WTC11 (cell line): ENCODE results near the gene AKT1. TPM values are rescaled to one million over a fixed set of nuclear protein-coding genes. Genes with fewer than 3 reads are reported as not detected.

Experiments used
- ATAC-seq: fragments of 200-7000 bp; cut with Tn5 transposase; 2 replicates; pipeline ENCODE4 v1.10.0; 2021; ENCODE audit warnings: mild to moderate bottlenecking, moderate library complexity
- CTCF ChIA-PET: fragments of 300-600 bp; sonication (Branson Sonifier 250); formaldehyde crosslinking; loops from one replicate; lab custom pipeline; 2021; ENCODE audit warnings: antibody characterized with exemption; lab: Charles Lee
- POLR2A ChIA-PET: fragments of 350-600 bp; sonication (Branson Sonifier 250); formaldehyde crosslinking; loops from one replicate; lab custom pipeline; 2021; ENCODE audit warnings: antibody characterized with exemption; lab: Charles Lee
- DNase-seq: peaks from one replicate; pipeline ENCODE4 v3.0.0; 2021; ENCODE audit warnings: low spot score
- H3K27ac Mint-ChIP-seq: 2 replicates; pipeline ENCODE4 v1.8.0; 2021; ENCODE audit warnings: mixed read lengths
- H3K27me3 Mint-ChIP-seq: 2 replicates; pipeline ENCODE4 v1.8.0; 2021; ENCODE audit warnings: low read depth, mild to moderate bottlenecking, moderate library complexity, mixed read lengths
- H3K36me3 Mint-ChIP-seq: 2 replicates; pipeline ENCODE4 v1.8.0; 2021; ENCODE audit warnings: mixed read lengths
- H3K4me1 Mint-ChIP-seq: 2 replicates; pipeline ENCODE4 v1.8.0; 2022; ENCODE audit warnings: mixed read lengths
- H3K4me3 Mint-ChIP-seq: 2 replicates; pipeline ENCODE4 v1.8.0; 2021; ENCODE audit warnings: mild to moderate bottlenecking, moderate library complexity, mixed read lengths
- H3K9me3 Mint-ChIP-seq: 2 replicates; pipeline ENCODE4 v1.8.0; 2021; ENCODE audit warnings: mixed read lengths
- CREB1 ChIP-seq: sonication (generic); formaldehyde crosslinking; IDR thresholded peaks from 2 replicates; pipeline ENCODE4 v1.8.0; 2023; ENCODE audit warnings: mild to moderate bottlenecking, missing genetic modification reagents
- GABPB1 ChIP-seq: sonication (generic); formaldehyde crosslinking; IDR thresholded peaks from 2 replicates; pipeline ENCODE4 v1.8.1; 2023; ENCODE audit warnings: mild to moderate bottlenecking, missing genetic modification reagents
- JUN ChIP-seq: sonication (generic); formaldehyde crosslinking; IDR thresholded peaks from 2 replicates; pipeline ENCODE4 v1.8.0; 2023; ENCODE audit warnings: mild to moderate bottlenecking, missing genetic modification reagents
- MXD4 ChIP-seq: fragments of 250-450 bp; sonication (Bioruptor Pico); IDR thresholded peaks from 2 replicates; pipeline ENCODE4 v1.8.0; 2021; ENCODE audit warnings: mild to moderate bottlenecking, moderate library complexity, borderline replicate concordance
- OVOL2 ChIP-seq: fragments of 250-450 bp; sonication (Bioruptor Pico); IDR thresholded peaks from 2 replicates; pipeline ENCODE4 v1.9.0; 2021; ENCODE audit warnings: mild to moderate bottlenecking, borderline replicate concordance
- RELA ChIP-seq: sonication (generic); formaldehyde crosslinking; IDR thresholded peaks from 2 replicates; pipeline ENCODE4 v1.8.1; 2022; ENCODE audit warnings: missing genetic modification reagents, mild to moderate bottlenecking, borderline replicate concordance
- SMAD3 ChIP-seq: sonication (generic); formaldehyde crosslinking; IDR thresholded peaks from 2 replicates; pipeline ENCODE4 v1.8.0; 2022; ENCODE audit warnings: missing genetic modification reagents, mild to moderate bottlenecking, borderline replicate concordance
- SMAD4 ChIP-seq: sonication (generic); formaldehyde crosslinking; IDR thresholded peaks from 2 replicates; pipeline ENCODE4 v1.8.0; 2022; ENCODE audit warnings: mild to moderate bottlenecking, missing genetic modification reagents
- TEAD1 ChIP-seq: sonication (generic); formaldehyde crosslinking; IDR thresholded peaks from 2 replicates; pipeline ENCODE4 v1.8.0; 2022; ENCODE audit warnings: mild to moderate bottlenecking, missing genetic modification reagents
- ZNF138 ChIP-seq: sonication (generic); formaldehyde crosslinking; conservative IDR thresholded peaks from 2 replicates; pipeline ENCODE4 v1.8.1; 2022; ENCODE audit warnings: mild to moderate bottlenecking, moderate library complexity, missing genetic modification reagents
- ZNF263 ChIP-seq: sonication (generic); formaldehyde crosslinking; IDR thresholded peaks from 2 replicates; pipeline ENCODE4 v1.8.1; 2022; ENCODE audit warnings: low read depth, mild to moderate bottlenecking, moderate library complexity, missing genetic modification reagents
- total RNA-seq: library from RNA; stranded (reverse); gene quantifications from 3 replicates; pipeline ENCODE4 v1.2.3, GENCODE V29; 2021
- TF ChIP-seq, protein P1 (sequence below): sonication (generic); formaldehyde crosslinking; IDR thresholded peaks from 2 replicates; pipeline ENCODE4 v1.8.1; 2023; ENCODE audit warnings: mild to moderate bottlenecking, missing genetic modification reagents
- TF ChIP-seq, protein P2 (sequence below): sonication (generic); formaldehyde crosslinking; IDR thresholded peaks from 2 replicates; pipeline ENCODE4 v1.8.0; 2022; ENCODE audit warnings: mild to moderate bottlenecking, missing genetic modification reagents
- TF ChIP-seq, protein P3 (sequence below): fragments of 250-450 bp; sonication (Bioruptor Pico); IDR thresholded peaks from 2 replicates; pipeline ENCODE4 v1.9.0; 2021; ENCODE audit warnings: mild to moderate bottlenecking
- TF ChIP-seq, protein P4 (sequence below): sonication (generic); formaldehyde crosslinking; IDR thresholded peaks from 2 replicates; pipeline ENCODE4 v1.8.1; 2022; ENCODE audit warnings: low read depth, missing genetic modification reagents, borderline replicate concordance
- TF ChIP-seq, protein P5 (sequence below): sonication (generic); formaldehyde crosslinking; conservative IDR thresholded peaks from 2 replicates; pipeline ENCODE4 v1.8.1; 2023; ENCODE audit warnings: mild to moderate bottlenecking, low read depth, missing genetic modification reagents, moderate library complexity
- TF ChIP-seq, protein P6 (sequence below): fragments of 250-450 bp; sonication (Bioruptor Pico); IDR thresholded peaks from 2 replicates; pipeline ENCODE4 v1.9.0; 2021; ENCODE audit warnings: mild to moderate bottlenecking
- TF ChIP-seq, protein P7 (sequence below): fragments of 250-450 bp; sonication (Bioruptor Pico); IDR thresholded peaks from 2 replicates; pipeline ENCODE4 v2.1.2; 2022; ENCODE audit warnings: mild to moderate bottlenecking, moderate library complexity
- TF ChIP-seq, protein P8 (sequence below): sonication (generic); formaldehyde crosslinking; IDR thresholded peaks from 2 replicates; pipeline ENCODE4 v1.8.1; 2022; ENCODE audit warnings: low read depth, mild to moderate bottlenecking, moderate library complexity, missing genetic modification reagents, borderline replicate concordance

AKT1 gene
- total RNA-seq, 1 experiment from 2014 or later = 121 TPM

DNA sequence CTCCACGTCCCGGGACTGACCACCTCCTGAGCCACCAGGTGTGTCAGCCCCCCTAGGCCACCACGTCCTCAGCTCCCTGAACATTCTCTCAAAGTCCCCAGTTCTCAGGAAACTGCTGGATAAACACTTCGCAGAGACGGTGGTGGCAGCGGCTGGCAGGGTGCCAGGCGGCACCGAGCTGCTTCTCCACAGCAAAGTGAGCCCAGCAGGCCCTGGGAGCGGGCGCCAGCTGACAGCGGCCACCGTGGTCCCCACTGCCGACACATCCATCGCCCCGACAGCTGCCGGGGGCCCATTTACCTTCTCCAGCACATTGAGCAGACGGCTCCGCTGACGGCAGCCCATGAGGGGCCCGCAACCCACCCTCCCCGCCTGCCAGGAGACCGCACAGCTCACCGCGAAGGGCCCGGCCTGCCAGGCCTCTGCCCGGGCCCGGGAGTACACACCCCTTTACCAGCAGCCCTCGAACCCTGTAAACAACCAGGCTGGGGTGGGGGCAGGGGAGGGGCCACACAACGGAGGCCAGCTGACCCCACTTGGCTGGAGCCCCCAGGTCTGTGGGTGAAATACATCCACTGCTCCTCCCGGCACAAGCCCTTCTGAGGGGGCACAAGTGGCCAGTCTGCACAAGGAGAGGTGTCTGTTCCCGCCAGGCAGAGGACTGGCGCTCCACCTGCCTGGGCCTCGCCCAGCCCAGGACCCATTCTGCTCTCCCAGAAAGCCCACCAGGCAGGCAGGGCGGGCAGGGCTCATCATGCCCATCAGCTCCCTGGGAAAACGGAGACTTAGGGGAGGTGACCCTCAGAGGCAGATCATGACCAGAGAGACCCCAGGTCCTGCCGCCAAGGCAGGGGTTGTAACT is 10.5 kb downstream of the AKT1 start:
- TF ChIP-seq, protein P1, sequence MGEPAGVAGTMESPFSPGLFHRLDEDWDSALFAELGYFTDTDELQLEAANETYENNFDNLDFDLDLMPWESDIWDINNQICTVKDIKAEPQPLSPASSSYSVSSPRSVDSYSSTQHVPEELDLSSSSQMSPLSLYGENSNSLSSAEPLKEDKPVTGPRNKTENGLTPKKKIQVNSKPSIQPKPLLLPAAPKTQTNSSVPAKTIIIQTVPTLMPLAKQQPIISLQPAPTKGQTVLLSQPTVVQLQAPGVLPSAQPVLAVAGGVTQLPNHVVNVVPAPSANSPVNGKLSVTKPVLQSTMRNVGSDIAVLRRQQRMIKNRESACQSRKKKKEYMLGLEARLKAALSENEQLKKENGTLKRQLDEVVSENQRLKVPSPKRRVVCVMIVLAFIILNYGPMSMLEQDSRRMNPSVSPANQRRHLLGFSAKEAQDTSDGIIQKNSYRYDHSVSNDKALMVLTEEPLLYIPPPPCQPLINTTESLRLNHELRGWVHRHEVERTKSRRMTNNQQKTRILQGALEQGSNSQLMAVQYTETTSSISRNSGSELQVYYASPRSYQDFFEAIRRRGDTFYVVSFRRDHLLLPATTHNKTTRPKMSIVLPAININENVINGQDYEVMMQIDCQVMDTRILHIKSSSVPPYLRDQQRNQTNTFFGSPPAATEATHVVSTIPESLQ (CRISPR knock-in tag) = no peak
- no peak for TF ChIP-seq MXD4
- TF ChIP-seq, protein P2, sequence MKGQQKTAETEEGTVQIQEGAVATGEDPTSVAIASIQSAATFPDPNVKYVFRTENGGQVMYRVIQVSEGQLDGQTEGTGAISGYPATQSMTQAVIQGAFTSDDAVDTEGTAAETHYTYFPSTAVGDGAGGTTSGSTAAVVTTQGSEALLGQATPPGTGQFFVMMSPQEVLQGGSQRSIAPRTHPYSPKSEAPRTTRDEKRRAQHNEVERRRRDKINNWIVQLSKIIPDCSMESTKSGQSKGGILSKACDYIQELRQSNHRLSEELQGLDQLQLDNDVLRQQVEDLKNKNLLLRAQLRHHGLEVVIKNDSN (CRISPR knock-in tag) = no peak
- TF ChIP-seq, protein P3, sequence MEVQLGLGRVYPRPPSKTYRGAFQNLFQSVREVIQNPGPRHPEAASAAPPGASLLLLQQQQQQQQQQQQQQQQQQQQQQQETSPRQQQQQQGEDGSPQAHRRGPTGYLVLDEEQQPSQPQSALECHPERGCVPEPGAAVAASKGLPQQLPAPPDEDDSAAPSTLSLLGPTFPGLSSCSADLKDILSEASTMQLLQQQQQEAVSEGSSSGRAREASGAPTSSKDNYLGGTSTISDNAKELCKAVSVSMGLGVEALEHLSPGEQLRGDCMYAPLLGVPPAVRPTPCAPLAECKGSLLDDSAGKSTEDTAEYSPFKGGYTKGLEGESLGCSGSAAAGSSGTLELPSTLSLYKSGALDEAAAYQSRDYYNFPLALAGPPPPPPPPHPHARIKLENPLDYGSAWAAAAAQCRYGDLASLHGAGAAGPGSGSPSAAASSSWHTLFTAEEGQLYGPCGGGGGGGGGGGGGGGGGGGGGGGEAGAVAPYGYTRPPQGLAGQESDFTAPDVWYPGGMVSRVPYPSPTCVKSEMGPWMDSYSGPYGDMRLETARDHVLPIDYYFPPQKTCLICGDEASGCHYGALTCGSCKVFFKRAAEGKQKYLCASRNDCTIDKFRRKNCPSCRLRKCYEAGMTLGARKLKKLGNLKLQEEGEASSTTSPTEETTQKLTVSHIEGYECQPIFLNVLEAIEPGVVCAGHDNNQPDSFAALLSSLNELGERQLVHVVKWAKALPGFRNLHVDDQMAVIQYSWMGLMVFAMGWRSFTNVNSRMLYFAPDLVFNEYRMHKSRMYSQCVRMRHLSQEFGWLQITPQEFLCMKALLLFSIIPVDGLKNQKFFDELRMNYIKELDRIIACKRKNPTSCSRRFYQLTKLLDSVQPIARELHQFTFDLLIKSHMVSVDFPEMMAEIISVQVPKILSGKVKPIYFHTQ (CRISPR knock-in tag) = no peak
- TF ChIP-seq OVOL2 (CRISPR knock-in tag) = no peak
- TF ChIP-seq, protein P4, sequence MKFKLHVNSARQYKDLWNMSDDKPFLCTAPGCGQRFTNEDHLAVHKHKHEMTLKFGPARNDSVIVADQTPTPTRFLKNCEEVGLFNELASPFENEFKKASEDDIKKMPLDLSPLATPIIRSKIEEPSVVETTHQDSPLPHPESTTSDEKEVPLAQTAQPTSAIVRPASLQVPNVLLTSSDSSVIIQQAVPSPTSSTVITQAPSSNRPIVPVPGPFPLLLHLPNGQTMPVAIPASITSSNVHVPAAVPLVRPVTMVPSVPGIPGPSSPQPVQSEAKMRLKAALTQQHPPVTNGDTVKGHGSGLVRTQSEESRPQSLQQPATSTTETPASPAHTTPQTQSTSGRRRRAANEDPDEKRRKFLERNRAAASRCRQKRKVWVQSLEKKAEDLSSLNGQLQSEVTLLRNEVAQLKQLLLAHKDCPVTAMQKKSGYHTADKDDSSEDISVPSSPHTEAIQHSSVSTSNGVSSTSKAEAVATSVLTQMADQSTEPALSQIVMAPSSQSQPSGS (CRISPR knock-in tag) = no peak
- no peak for TF ChIP-seq SMAD3
- TF ChIP-seq, protein P5, sequence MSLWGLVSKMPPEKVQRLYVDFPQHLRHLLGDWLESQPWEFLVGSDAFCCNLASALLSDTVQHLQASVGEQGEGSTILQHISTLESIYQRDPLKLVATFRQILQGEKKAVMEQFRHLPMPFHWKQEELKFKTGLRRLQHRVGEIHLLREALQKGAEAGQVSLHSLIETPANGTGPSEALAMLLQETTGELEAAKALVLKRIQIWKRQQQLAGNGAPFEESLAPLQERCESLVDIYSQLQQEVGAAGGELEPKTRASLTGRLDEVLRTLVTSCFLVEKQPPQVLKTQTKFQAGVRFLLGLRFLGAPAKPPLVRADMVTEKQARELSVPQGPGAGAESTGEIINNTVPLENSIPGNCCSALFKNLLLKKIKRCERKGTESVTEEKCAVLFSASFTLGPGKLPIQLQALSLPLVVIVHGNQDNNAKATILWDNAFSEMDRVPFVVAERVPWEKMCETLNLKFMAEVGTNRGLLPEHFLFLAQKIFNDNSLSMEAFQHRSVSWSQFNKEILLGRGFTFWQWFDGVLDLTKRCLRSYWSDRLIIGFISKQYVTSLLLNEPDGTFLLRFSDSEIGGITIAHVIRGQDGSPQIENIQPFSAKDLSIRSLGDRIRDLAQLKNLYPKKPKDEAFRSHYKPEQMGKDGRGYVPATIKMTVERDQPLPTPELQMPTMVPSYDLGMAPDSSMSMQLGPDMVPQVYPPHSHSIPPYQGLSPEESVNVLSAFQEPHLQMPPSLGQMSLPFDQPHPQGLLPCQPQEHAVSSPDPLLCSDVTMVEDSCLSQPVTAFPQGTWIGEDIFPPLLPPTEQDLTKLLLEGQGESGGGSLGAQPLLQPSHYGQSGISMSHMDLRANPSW (CRISPR knock-in tag) = no peak
- no peak for TF ChIP-seq CREB1 (CRISPR knock-in tag)
- TF ChIP-seq GABPB1 (CRISPR knock-in tag) = no peak
- no peak for TF ChIP-seq ZNF138 (CRISPR knock-in tag)
- TF ChIP-seq ZNF263 = no peak
- TF ChIP-seq TEAD1 = no peak
- TF ChIP-seq, protein P6, sequence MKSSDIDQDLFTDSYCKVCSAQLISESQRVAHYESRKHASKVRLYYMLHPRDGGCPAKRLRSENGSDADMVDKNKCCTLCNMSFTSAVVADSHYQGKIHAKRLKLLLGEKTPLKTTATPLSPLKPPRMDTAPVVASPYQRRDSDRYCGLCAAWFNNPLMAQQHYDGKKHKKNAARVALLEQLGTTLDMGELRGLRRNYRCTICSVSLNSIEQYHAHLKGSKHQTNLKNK = no peak
- TF ChIP-seq RELA (CRISPR knock-in tag) = no peak
- no peak for TF ChIP-seq SMAD4 (CRISPR knock-in tag)
- no peak for TF ChIP-seq JUN (CRISPR knock-in tag)
- TF ChIP-seq, protein P7, sequence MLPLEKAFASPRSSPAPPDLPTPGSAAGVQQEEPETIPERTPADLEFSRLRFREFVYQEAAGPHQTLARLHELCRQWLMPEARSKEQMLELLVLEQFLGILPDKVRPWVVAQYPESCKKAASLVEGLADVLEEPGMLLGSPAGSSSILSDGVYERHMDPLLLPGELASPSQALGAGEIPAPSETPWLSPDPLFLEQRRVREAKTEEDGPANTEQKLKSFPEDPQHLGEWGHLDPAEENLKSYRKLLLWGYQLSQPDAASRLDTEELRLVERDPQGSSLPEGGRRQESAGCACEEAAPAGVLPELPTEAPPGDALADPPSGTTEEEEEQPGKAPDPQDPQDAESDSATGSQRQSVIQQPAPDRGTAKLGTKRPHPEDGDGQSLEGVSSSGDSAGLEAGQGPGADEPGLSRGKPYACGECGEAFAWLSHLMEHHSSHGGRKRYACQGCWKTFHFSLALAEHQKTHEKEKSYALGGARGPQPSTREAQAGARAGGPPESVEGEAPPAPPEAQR = no peak
- TF ChIP-seq, protein P8, sequence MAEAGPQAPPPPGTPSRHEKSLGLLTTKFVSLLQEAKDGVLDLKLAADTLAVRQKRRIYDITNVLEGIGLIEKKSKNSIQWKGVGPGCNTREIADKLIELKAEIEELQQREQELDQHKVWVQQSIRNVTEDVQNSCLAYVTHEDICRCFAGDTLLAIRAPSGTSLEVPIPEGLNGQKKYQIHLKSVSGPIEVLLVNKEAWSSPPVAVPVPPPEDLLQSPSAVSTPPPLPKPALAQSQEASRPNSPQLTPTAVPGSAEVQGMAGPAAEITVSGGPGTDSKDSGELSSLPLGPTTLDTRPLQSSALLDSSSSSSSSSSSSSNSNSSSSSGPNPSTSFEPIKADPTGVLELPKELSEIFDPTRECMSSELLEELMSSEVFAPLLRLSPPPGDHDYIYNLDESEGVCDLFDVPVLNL (CRISPR knock-in tag) = no peak
- H3K4me3 Mint-ChIP-seq = no peak overlapping the region
- H3K9me3 Mint-ChIP-seq = no peaks in the 10 kb centered on the region
- no peaks in the 10 kb centered on the region for H3K4me1 Mint-ChIP-seq
- POLR2A ChIA-PET = no interaction called here
- H3K27ac Mint-ChIP-seq = no peak overlapping the region
- no peaks in the 10 kb centered on the region for H3K27me3 Mint-ChIP-seq
- ATAC-seq (no peak), DNase-seq (no peak)
- CTCF ChIA-PET = interaction anchor here (1.1 to 1.3 kb wide), 2 partner anchors 14 to 16 kb away, joined by 3 to 6 read pairs; no protein-coding TSS in a partner anchor
- H3K36me3 Mint-ChIP-seq = no peaks in the 10 kb centered on the region
